ENCODE results near the gene LENG9. TPM values are rescaled to one million over a fixed set of nuclear protein-coding genes. Genes with fewer than 3 reads are reported as not detected.

Gene LENG9
- total RNA-seq, 1 donor from 2014 or later: 4.2 TPM

DNA sequence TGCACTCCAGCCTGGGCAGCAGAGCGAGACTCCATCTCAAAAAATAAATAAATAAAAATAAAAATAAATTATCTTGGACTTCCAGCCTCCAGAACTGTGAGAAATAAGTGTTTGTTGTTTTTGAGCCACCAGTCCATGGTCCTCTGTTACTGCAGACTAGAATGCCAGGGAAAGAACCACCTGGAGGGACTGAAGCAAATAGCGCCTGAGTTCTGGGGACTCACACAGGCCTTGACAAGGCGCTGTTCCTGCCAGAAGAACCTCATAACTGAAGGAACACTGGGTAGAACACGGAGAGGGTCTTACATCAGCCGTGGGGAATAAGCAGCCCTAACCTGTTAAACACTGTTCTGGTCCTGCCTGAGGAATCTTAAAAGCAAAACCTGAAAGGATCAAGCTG is 22.9 kb downstream of the LENG9 start:
- peaks cover 6 to 7% (median 6%) of the 10 kb centered on the region in 3 donors for H3K36me3 ChIP-seq (ENCODE audit: control insufficient read depth in 3 of 3, insufficient read depth in 3 of 3, low read length in 3 of 3)

DNA sequence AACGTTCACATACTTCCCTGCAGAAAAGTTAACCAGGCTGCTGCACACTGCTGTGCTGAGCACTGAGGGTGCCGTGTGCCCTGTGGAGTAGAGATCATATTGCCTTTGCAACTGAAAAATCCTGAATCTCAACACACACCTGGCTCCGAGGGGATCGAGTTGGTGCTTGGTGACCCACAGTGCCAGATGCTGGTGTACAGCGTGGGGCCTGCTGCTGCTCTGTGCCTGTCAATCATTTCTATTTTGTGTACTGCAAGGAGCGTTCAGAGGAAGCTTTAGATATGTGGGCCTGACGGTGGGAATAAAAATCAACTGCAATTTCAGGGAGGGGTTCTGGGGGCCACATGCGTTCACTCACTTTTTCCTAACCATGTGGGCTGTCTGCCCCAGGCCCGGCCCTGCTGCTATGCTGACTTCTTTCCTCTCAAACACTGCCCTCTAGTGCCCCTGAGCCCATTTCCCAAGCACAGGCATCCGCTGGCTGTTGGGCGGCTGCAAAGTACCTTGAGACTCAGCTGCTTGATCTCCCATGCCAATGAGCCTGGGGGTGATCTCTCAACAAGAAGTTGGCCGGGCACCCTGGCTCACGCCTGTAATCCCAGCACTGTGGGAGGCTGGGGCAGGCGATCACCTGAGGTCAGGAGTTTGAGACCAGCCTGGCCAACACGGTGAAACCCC is 24.3 kb downstream of the LENG9 start:
- H3K4me3 ChIP-seq (ENCODE audit: low read length in 3 of 3): no peak overlapping the region
- peaks cover 5 to 23% (median 23%) of the 10 kb centered on the region in 3 donors for H3K4me1 ChIP-seq (ENCODE audit: control insufficient read depth in 3 of 3, insufficient read depth in 3 of 3, low read length in 3 of 3)
- H3K9ac ChIP-seq (ENCODE audit: low read depth in 1 of 3, low read length in 3 of 3): peak overlapping the region in 1 of 3 donors; percentile 40
- H3K27me3 ChIP-seq (ENCODE audit: control insufficient read depth in 3 of 3, insufficient read depth in 3 of 3, low read length in 3 of 3): peaks cover 0 to 5% (median 0%) of the 10 kb centered on the region in 3 donors
- no peaks in the 10 kb centered on the region for H3K9me3 ChIP-seq (ENCODE audit: control insufficient read depth in 3 of 3, low read length in 3 of 3)
- no peak overlapping the region for H3K27ac ChIP-seq (ENCODE audit: low read depth, low read length)
- H3K36me3 ChIP-seq (ENCODE audit: control insufficient read depth in 3 of 3, insufficient read depth in 3 of 3, low read length in 3 of 3): peaks cover 0 to 2% (median 0%) of the 10 kb centered on the region in 3 donors

More for the DNA sequence above, 22.9 kb downstream of the LENG9 start:
- H3K27ac ChIP-seq (ENCODE audit: low read depth, low read length): no peak overlapping the region
- H3K9ac ChIP-seq (ENCODE audit: low read depth in 1 of 3, low read length in 3 of 3): no peak overlapping the region
- no peak overlapping the region for H3K4me3 ChIP-seq (ENCODE audit: low read length in 3 of 3)
- no peaks in the 10 kb centered on the region for H3K27me3 ChIP-seq (ENCODE audit: control insufficient read depth in 3 of 3, insufficient read depth in 3 of 3, low read length in 3 of 3)
- no peaks in the 10 kb centered on the region for H3K9me3 ChIP-seq (ENCODE audit: control insufficient read depth in 3 of 3, low read length in 3 of 3)
- H3K4me1 ChIP-seq (ENCODE audit: control insufficient read depth in 3 of 3, insufficient read depth in 3 of 3, low read length in 3 of 3): peaks cover 2 to 12% (median 11%) of the 10 kb centered on the region in 3 donors

DNA sequence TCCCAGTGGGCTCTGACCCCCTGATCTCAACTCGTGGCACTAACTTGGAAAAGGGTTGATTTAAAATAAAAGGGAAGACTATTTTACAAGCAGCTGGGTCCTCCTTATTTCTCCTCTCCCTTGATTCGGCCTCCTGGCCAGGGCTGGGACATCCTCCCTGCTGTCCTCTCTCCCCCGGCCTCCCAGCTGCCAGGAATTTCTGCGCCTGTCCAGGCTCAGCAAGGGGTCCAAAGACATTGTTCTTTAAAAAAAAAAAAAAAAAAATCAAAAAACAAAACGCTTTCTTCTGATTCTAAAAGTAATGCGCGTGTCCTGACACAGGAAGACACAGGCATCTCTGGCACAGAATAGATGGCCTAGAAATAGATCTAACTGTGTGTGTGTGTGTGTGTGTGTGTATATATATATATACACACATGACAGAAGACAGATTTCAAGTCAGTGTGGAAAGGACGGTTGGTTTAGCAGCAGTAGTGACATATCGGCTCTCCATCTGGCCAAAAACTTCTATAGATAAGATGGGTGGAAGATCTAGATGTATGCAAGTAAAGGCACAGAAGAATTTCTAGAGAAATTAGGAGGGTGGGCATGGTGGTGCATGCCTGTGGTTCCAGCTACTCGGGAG is 26.8 kb downstream of the LENG9 start:
- peaks cover 0 to 2% (median 0%) of the 10 kb centered on the region in 3 donors for H3K36me3 ChIP-seq (ENCODE audit: control insufficient read depth in 3 of 3, insufficient read depth in 3 of 3, low read length in 3 of 3)
- no peaks in the 10 kb centered on the region for H3K9me3 ChIP-seq (ENCODE audit: control insufficient read depth in 3 of 3, low read length in 3 of 3)
- no peak overlapping the region for H3K27ac ChIP-seq (ENCODE audit: low read depth, low read length)
- peaks cover 5 to 24% (median 23%) of the 10 kb centered on the region in 3 donors for H3K4me1 ChIP-seq (ENCODE audit: control insufficient read depth in 3 of 3, insufficient read depth in 3 of 3, low read length in 3 of 3)
- peaks cover 3 to 12% (median 9%) of the 10 kb centered on the region in 3 donors for H3K27me3 ChIP-seq (ENCODE audit: control insufficient read depth in 3 of 3, insufficient read depth in 3 of 3, low read length in 3 of 3)
- peak overlapping the region in 1 of 3 donors; percentile 50 for H3K9ac ChIP-seq (ENCODE audit: low read depth in 1 of 3, low read length in 3 of 3)
- H3K4me3 ChIP-seq (ENCODE audit: low read length in 3 of 3): no peak overlapping the region

DNA sequence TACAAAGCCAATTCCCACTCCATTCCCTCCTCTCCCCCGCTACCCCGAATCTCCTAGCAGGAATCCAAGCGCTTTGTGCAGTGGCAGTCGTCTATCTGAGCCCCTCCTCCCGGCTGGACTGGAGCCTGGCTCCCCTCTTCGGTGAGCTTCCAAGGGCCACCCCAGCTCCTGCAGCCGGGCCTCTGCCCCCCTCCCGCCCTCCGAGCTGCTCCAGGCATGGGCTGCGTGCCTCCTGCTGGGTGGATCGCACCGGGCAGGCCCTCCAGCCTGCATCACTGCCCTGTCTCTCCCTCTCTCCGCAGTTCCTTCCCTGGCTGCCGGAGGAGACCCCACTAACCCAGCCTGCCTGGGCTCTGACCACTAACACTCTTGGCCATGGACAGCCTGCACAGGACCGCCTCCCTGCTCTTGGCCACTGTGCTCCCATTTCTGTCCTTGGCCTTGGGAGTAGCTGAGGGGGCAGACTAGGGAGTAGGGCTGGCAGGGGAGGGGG is 27.5 kb downstream of the LENG9 start:
- H3K9ac ChIP-seq (ENCODE audit: low read depth in 1 of 3, low read length in 3 of 3): peak overlapping the region in 1 of 3 donors; percentile 50
- H3K4me3 ChIP-seq (ENCODE audit: low read length in 3 of 3): no peak overlapping the region
- H3K9me3 ChIP-seq (ENCODE audit: control insufficient read depth in 3 of 3, low read length in 3 of 3): no peaks in the 10 kb centered on the region
- H3K27ac ChIP-seq (ENCODE audit: low read depth, low read length): no peak overlapping the region
- peaks cover 3 to 19% (median 12%) of the 10 kb centered on the region in 3 donors for H3K27me3 ChIP-seq (ENCODE audit: control insufficient read depth in 3 of 3, insufficient read depth in 3 of 3, low read length in 3 of 3)
- peaks cover 8 to 27% (median 26%) of the 10 kb centered on the region in 3 donors for H3K4me1 ChIP-seq (ENCODE audit: control insufficient read depth in 3 of 3, insufficient read depth in 3 of 3, low read length in 3 of 3)
- H3K36me3 ChIP-seq (ENCODE audit: control insufficient read depth in 3 of 3, insufficient read depth in 3 of 3, low read length in 3 of 3): peaks cover 0 to 2% (median 0%) of the 10 kb centered on the region in 3 donors

DNA sequence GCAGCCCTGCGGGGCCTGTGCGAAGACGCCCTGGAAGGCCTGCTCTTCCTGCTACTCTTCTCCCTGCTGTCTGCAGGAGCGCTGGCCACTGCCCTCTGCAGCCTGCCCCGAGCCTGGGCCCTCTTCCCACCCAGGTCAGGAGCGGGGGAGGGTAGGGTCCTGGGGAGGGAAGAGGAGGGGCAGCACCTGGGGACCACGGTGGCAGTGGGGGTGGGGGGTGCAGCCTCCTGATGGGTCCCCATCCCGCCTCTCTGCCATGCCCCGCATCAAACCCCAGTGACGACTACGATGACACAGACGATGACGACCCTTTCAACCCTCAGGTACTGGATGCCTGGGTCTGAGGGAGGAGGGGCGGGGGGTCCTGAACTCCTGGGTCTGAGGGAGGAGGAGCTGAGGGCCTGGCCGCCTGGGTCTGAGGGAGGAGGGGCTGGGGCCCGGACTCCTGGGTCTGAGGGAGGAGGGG is 28.0 kb downstream of the LENG9 start:
- H3K27me3 ChIP-seq (ENCODE audit: control insufficient read depth in 3 of 3, insufficient read depth in 3 of 3, low read length in 3 of 3): peaks cover 3 to 24% (median 12%) of the 10 kb centered on the region in 3 donors
- H3K27ac ChIP-seq (ENCODE audit: low read depth, low read length): no peak overlapping the region
- H3K36me3 ChIP-seq (ENCODE audit: control insufficient read depth in 3 of 3, insufficient read depth in 3 of 3, low read length in 3 of 3): peaks cover 0 to 2% (median 0%) of the 10 kb centered on the region in 3 donors
- H3K4me1 ChIP-seq (ENCODE audit: control insufficient read depth in 3 of 3, insufficient read depth in 3 of 3, low read length in 3 of 3): peaks cover 8 to 28% (median 27%) of the 10 kb centered on the region in 3 donors
- no peaks in the 10 kb centered on the region for H3K9me3 ChIP-seq (ENCODE audit: control insufficient read depth in 3 of 3, low read length in 3 of 3)
- H3K4me3 ChIP-seq (ENCODE audit: low read length in 3 of 3): no peak overlapping the region
- H3K9ac ChIP-seq (ENCODE audit: low read depth in 1 of 3, low read length in 3 of 3): peak overlapping the region in 2 of 3 donors; percentile 38 to 50

DNA sequence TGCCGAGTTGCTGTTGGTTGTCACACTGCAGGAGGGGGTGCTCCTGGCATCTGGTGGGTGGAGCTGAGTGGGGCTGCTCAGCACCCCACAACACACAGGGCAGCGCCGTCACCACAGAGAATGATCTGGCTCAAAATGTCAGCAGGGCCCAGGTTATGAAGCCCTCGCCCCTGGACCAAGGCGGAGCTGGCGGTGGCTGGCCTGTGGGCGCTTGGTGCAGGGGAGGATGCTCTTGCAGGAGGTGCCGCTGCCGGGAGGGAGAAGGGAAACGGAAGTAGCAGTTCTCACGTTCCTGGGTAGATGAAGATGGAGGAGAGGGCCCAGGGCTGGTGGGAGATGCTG is 28.7 kb downstream of the LENG9 start:
- Histone ChIP-seq H3K27ac (ENCODE audit: low read depth, low read length) (no peak overlapping the region), H3K27me3 (ENCODE audit: control insufficient read depth in 3 of 3, insufficient read depth in 3 of 3, low read length in 3 of 3) (peaks cover 9 to 29% (median 18%) of the 10 kb centered on the region in 3 donors), H3K4me1 (ENCODE audit: control insufficient read depth in 3 of 3, insufficient read depth in 3 of 3, low read length in 3 of 3) (peaks cover 8 to 30% (median 30%) of the 10 kb centered on the region in 3 donors), H3K9me3 (ENCODE audit: control insufficient read depth in 3 of 3, low read length in 3 of 3) (no peaks in the 10 kb centered on the region), H3K9ac (ENCODE audit: low read depth in 1 of 3, low read length in 3 of 3) (no peak overlapping the region), H3K4me3 (ENCODE audit: low read length in 3 of 3) (no peak overlapping the region), H3K36me3 (ENCODE audit: control insufficient read depth in 3 of 3, insufficient read depth in 3 of 3, low read length in 3 of 3) (no peaks in the 10 kb centered on the region)

DNA sequence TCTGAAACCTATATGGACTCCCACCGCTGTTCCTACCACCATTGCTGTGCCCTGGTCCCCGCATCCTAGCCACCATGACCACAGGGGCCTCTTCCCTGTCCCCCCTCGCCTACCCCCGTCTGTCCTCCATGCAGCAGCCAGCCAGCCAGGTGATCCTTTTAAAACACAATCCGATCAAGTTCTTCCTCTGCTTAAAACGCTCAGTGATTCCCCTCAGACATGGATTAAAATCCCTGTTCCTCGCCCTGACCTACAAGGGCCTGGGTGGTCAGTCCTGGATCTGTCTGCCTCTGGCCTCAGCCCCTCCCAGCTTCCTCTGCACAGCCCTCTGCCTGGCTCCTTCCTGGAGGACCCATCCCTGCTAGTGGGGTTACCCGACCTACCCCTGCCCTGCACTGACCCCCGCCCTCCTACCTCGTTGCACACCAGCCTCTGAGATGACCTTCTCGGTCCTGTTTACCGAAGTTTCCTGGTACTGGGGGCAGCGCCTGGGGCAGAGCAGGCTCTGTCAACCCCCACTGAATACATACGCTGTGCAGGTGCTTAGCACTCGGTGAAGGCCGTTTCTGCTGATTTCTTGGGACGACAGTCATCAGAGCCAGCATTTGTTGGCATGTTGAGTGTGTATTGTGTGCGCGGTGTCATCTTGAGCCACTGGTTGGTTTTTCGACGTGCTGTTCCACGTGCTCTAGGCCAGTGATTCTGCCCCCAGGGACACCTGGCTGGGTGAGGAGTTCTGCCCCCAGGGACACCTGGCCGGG is 29.3 kb downstream of the LENG9 start:
- Histone ChIP-seq H3K4me3 (ENCODE audit: low read length in 3 of 3) (no peak overlapping the region), H3K9me3 (ENCODE audit: control insufficient read depth in 3 of 3, low read length in 3 of 3) (no peaks in the 10 kb centered on the region), H3K9ac (ENCODE audit: low read depth in 1 of 3, low read length in 3 of 3) (no peak overlapping the region), H3K4me1 (ENCODE audit: control insufficient read depth in 3 of 3, insufficient read depth in 3 of 3, low read length in 3 of 3) (peaks cover 8 to 30% (median 30%) of the 10 kb centered on the region in 3 donors), H3K27me3 (ENCODE audit: control insufficient read depth in 3 of 3, insufficient read depth in 3 of 3, low read length in 3 of 3) (peaks cover 14 to 35% (median 23%) of the 10 kb centered on the region in 3 donors), H3K27ac (ENCODE audit: low read depth, low read length) (no peak overlapping the region), H3K36me3 (ENCODE audit: control insufficient read depth in 3 of 3, insufficient read depth in 3 of 3, low read length in 3 of 3) (no peaks in the 10 kb centered on the region)

DNA sequence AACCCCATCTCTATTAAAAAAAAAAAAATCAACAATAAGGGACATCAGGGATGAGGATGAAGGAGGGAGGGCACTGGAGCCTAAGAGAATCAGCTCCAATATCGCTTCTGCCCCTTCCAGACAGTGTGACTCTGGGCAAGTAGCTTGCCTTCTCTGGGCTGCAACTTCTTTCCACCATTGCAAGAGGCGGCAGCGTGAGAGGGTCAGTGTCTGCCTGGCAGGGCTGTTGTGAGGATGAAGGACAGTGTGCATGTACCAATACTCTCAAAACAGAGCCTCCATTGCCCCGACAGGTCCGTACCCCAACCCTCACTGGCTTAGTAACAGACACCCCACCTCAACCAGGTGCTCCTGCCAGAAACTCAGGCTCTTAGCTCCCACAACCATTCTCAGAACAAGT is 29.9 kb downstream of the LENG9 start:
- no peaks in the 10 kb centered on the region for H3K36me3 ChIP-seq (ENCODE audit: control insufficient read depth in 3 of 3, insufficient read depth in 3 of 3, low read length in 3 of 3)
- H3K9ac ChIP-seq (ENCODE audit: low read depth in 1 of 3, low read length in 3 of 3): no peak overlapping the region
- peaks cover 8 to 30% (median 28%) of the 10 kb centered on the region in 3 donors for H3K4me1 ChIP-seq (ENCODE audit: control insufficient read depth in 3 of 3, insufficient read depth in 3 of 3, low read length in 3 of 3)
- peaks cover 20 to 41% (median 29%) of the 10 kb centered on the region in 3 donors for H3K27me3 ChIP-seq (ENCODE audit: control insufficient read depth in 3 of 3, insufficient read depth in 3 of 3, low read length in 3 of 3)
- no peak overlapping the region for H3K4me3 ChIP-seq (ENCODE audit: low read length in 3 of 3)
- no peaks in the 10 kb centered on the region for H3K9me3 ChIP-seq (ENCODE audit: control insufficient read depth in 3 of 3, low read length in 3 of 3)
- no peak overlapping the region for H3K27ac ChIP-seq (ENCODE audit: low read depth, low read length)

DNA sequence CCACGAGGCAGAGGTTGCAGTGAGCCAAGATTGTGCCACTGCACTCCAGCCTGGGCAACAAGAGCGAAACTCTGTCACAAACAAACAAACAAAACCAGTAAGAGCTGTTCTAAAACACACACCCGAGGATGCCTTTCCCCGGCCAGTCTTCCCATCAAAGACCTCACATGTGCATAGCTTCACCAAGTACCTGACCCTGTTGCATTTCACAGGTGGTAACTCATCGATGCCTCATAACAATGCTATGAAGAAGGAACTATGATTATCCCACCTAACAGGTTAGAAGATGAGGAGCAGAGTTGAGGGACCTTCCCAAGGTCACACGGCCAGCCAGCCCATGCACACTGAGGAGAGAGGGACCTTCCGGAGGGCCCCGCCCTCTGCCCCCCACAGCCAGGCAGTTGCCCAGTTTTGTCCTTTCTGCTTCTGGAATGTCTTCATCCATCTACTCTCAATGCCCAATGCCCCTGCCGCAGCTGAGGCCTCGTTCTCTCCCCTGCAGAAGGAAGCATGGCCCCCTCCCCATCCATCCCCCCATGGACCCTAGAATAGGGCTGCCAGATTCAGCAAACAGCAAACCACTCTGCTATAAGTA is 31.3 kb downstream of the LENG9 start:
- Histone ChIP-seq H3K27me3 (ENCODE audit: control insufficient read depth in 3 of 3, insufficient read depth in 3 of 3, low read length in 3 of 3) (peaks cover 24 to 48% (median 33%) of the 10 kb centered on the region in 3 donors), H3K27ac (ENCODE audit: low read depth, low read length) (no peak overlapping the region), H3K4me1 (ENCODE audit: control insufficient read depth in 3 of 3, insufficient read depth in 3 of 3, low read length in 3 of 3) (peaks cover 8 to 30% (median 28%) of the 10 kb centered on the region in 3 donors), H3K36me3 (ENCODE audit: control insufficient read depth in 3 of 3, insufficient read depth in 3 of 3, low read length in 3 of 3) (no peaks in the 10 kb centered on the region), H3K4me3 (ENCODE audit: low read length in 3 of 3) (no peak overlapping the region), H3K9ac (ENCODE audit: low read depth in 1 of 3, low read length in 3 of 3) (peak overlapping the region in 1 of 3 donors; percentile 33), H3K9me3 (ENCODE audit: control insufficient read depth in 3 of 3, low read length in 3 of 3) (no peaks in the 10 kb centered on the region)
